GM21529 (cell line): ENCODE measurements around the gene BRS3.
"Not testable (repeated sequence)": the region's sequence is repeated elsewhere in the genome, so short reads cannot be mapped to it uniquely, and the experiment has no call there.

ENCODE experiments used
- ATAC-seq: cut with Tn5 transposase; IDR thresholded peaks from one replicate; pipeline ENCODE4 v1.9.1; 2021; ENCODE audit not compliant: unreplicated experiment

The BRS3 gene

GRCh38 chrX:136487647-136488046, at the start of gene BRS3:
TSS of gene BRS3 (plus strand) at chrX:136487947. CDS start at chrX:136488115, 168 bp downstream.
- ATAC-seq: no peak

- no peak for ATAC-seq
Measured at GRCh38 chrX:136438192-136438591, 49.6 kb upstream of the BRS3 start.

- not testable (repeated sequence) for ATAC-seq
Measured at GRCh38 chrX:136445674-136446073, 42.1 kb upstream of the BRS3 start.

GRCh38 chrX:136446208-136446607, 41.5 kb upstream of the BRS3 start:
- no peak for ATAC-seq

- ATAC-seq: no peak
Measured at GRCh38 chrX:136447308-136447707, 40.4 kb upstream of the BRS3 start.

GRCh38 chrX:136447968-136448367, 39.8 kb upstream of the BRS3 start:
- no peak for ATAC-seq

GRCh38 chrX:136450050-136450830, 37.5 kb upstream of the BRS3 start:
- ATAC-seq: no peak

- ATAC-seq: no peak
Measured at GRCh38 chrX:136452614-136453013, 35.1 kb upstream of the BRS3 start.

- ATAC-seq: no peak
Measured at GRCh38 chrX:136453114-136453513, 34.6 kb upstream of the BRS3 start.

GRCh38 chrX:136453771-136454170, 34.0 kb upstream of the BRS3 start:
- no peak for ATAC-seq

GRCh38 chrX:136456133-136456532, 31.6 kb upstream of the BRS3 start:
- no peak for ATAC-seq

- no peak for ATAC-seq
Measured at GRCh38 chrX:136457303-136457917, 30.3 kb upstream of the BRS3 start.

GRCh38 chrX:136464589-136464988, 23.2 kb upstream of the BRS3 start:
- no peak for ATAC-seq

- no peak for ATAC-seq
Measured at GRCh38 chrX:136467303-136467702, 20.4 kb upstream of the BRS3 start.

GRCh38 chrX:136468391-136469103, 19.2 kb upstream of the BRS3 start:
- no peak for ATAC-seq

- ATAC-seq: no peak
Measured at GRCh38 chrX:136473663-136474062, 14.1 kb upstream of the BRS3 start.

GRCh38 chrX:136475236-136475635, 12.5 kb upstream of the BRS3 start:
- no peak for ATAC-seq

GRCh38 chrX:136476501-136476900, 11.2 kb upstream of the BRS3 start:
- ATAC-seq: no peak

- ATAC-seq: no peak
Measured at GRCh38 chrX:136477026-136477425, 10.7 kb upstream of the BRS3 start.

- ATAC-seq: no peak
Measured at GRCh38 chrX:136480383-136480782, 7.4 kb upstream of the BRS3 start.

GRCh38 chrX:136488706-136489105, 959 bp downstream of the BRS3 start:
- ATAC-seq: no peak

GRCh38 chrX:136491832-136492231, 4.1 kb downstream of the BRS3 start:
- no peak for ATAC-seq
